Panc1 (cell line): ENCODE results near the gene PPP1R9B. TPM values are rescaled to one million over a fixed set of nuclear protein-coding genes. Genes with fewer than 3 reads are reported as not detected.

Experiments used
- ATAC-seq: fragments of 200-7000 bp; cut with Tn5 transposase; 2 replicates; pipeline ENCODE4 v1.9.1; 2020; ENCODE audit warnings: mild to moderate bottlenecking, moderate library complexity
- BruUV-seq: library from RNA; stranded (reverse); fragments of 400-500 nt; replicated peaks from 2 replicates; lab custom pipeline; 2021; lab: Mats Ljungman, UMichigan
- CTCF ChIA-PET: fragments of 300-600 bp; sonication (Branson Sonifier 250); formaldehyde crosslinking; loops from one replicate; lab custom pipeline; 2022; ENCODE audit warnings: antibody characterized with exemption; lab: Charles Lee
- POLR2A ChIA-PET: fragments of 300-600 bp; sonication (Branson Sonifier 250); formaldehyde crosslinking; loops from one replicate; lab custom pipeline; 2022; ENCODE audit warnings: antibody characterized with exemption; lab: Charles Lee
- DNase-seq: peaks from one replicate; pipeline ENCODE4 v3.0.0-alpha.2; 2010; ENCODE audit warnings: low read depth, low spot score
- H3K27ac ChIP-seq: 2 replicates; pipeline ENCODE4 v1.5.1; 2011; ENCODE audit warnings: mild to moderate bottlenecking, low read length, inconsistent platforms
- H3K27me3 ChIP-seq: fragments of 200-500 bp; sonication (Bioruptor generic); 2 replicates; pipeline ENCODE4 v1.6.0; 2014; ENCODE audit warnings: low read length, inconsistent platforms; ENCODE audit not compliant: control insufficient read depth, insufficient read depth
- H3K36me3 ChIP-seq: fragments of 200-500 bp; sonication (Bioruptor generic); 2 replicates; pipeline ENCODE4 v1.5.1; 2014; ENCODE audit warnings: inconsistent platforms, mild to moderate bottlenecking, low read length, moderate library complexity; ENCODE audit not compliant: control insufficient read depth, insufficient read depth
- H3K4me1 ChIP-seq: 2 replicates; pipeline ENCODE4 v1.5.1; 2011; ENCODE audit warnings: inconsistent platforms, mild to moderate bottlenecking, low read length, moderate library complexity; ENCODE audit not compliant: control insufficient read depth, insufficient read depth
- H3K4me3 ChIP-seq, 2 experiments: 2 replicates each; pipeline ENCODE4 v1.5.1; 2011 to 2012; ENCODE audit warnings: low read depth in 2 of 2, low read length in 2 of 2, mild to moderate bottlenecking in 2 of 2, inconsistent platforms in 1 of 2, moderate library complexity in 1 of 2
- H3K9me3 ChIP-seq: fragments of 200-500 bp; sonication (Bioruptor generic); 2 replicates; pipeline ENCODE4 v1.5.1; 2014; ENCODE audit warnings: low read depth, mild to moderate bottlenecking, inconsistent platforms, low read length, moderate library complexity; ENCODE audit not compliant: control insufficient read depth, insufficient read depth
- POLR2AphosphoS5 ChIP-seq: IDR thresholded peaks from 2 replicates; pipeline ENCODE4 v1.6.1; 2012; ENCODE audit warnings: mild to moderate bottlenecking, low read depth, low read length, moderate library complexity
- SIN3A ChIP-seq: IDR thresholded peaks from 2 replicates; pipeline ENCODE4 v1.6.1; 2012; ENCODE audit warnings: low read depth, mild to moderate bottlenecking, low read length, moderate library complexity, borderline replicate concordance; ENCODE audit not compliant: insufficient read depth
- TCF7L2 ChIP-seq: IDR thresholded peaks from 2 replicates; pipeline ENCODE4 v1.6.1; 2011; ENCODE audit warnings: mild to moderate bottlenecking, low read depth, low read length, inconsistent platforms
- in situ Hi-C: cut with HindIII; loops from 2 replicates; pipeline ENCODE4 v1.10.0; 2016; ENCODE audit warnings: low sequenced_read_pairs, low pct_unique_long_range_greater_than_20kb
- intact Hi-C: fragments of 100-400 bp; cut with micrococcal nuclease; formaldehyde crosslinking; loops from one replicate; pipeline ENCODE4 v1.10.0; 2022; ENCODE audit not compliant: unreplicated experiment
- total RNA-seq: library from RNA; stranded (reverse); gene quantifications from one replicate; pipeline ENCODE4 v1.2.1, GENCODE V29; 2021; ENCODE audit not compliant: unreplicated experiment
- TF ChIP-seq, protein P1 (sequence below), 2 experiments: IDR thresholded peaks; 2 replicates each; pipeline ENCODE4 v1.6.1; 2011 to 2012; ENCODE audit warnings: low read depth in 2 of 2, control low read depth in 1 of 2, low read length in 1 of 2, mild to moderate bottlenecking in 1 of 2, moderate library complexity in 1 of 2; ENCODE audit not compliant: insufficient read depth in 1 of 2
- TF ChIP-seq, protein P2 (sequence below): fragments of 450-650 bp; IDR thresholded peaks from 2 replicates; pipeline ENCODE4 v1.5.1; 2017; ENCODE audit warnings: mild to moderate bottlenecking

PPP1R9B gene
- total RNA-seq, 1 experiment from 2014 or later = 114 TPM

DNA sequence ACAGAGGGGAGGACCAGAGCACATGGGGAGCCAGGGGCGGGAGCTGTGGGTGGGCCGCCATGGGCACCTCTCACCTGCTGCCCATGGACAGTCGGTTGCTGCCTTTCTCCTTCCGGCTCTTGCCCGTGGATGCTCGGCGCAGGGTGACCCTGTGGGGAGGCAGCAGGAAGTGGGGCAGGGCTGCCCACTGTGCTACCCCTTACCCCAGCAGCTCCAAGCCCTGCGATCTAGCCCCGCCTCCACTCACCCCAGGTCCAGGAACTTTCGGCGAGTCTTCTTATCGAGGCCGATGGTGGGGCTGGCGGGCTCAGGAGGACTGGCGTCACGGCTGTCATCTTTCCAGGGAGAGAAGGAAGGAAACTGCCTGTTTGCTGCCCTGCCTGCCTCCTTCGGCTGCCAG is 34.7 kb downstream of the PPP1R9B start:
- ATAC-seq (no peak), DNase-seq (no peak)
- intact Hi-C loops = no loop called here
- H3K9me3 ChIP-seq = no peaks in the 10 kb centered on the region
- POLR2A ChIA-PET = no interaction called here
- H3K4me1 ChIP-seq = peaks cover 15% of the 10 kb centered on the region
- CTCF ChIA-PET = no interaction called here
- H3K27ac ChIP-seq = no peak overlapping the region
- no peaks in the 10 kb centered on the region for H3K36me3 ChIP-seq
- BruUV-seq = no TSS peak
- H3K27me3 ChIP-seq = no peaks in the 10 kb centered on the region
- no peak overlapping the region for H3K4me3 ChIP-seq
- in situ Hi-C loops = no loop called here
- TF ChIP-seq TCF7L2 (no peak), SIN3A (no peak), POLR2AphosphoS5 (no peak)
- TF ChIP-seq, protein P1, sequence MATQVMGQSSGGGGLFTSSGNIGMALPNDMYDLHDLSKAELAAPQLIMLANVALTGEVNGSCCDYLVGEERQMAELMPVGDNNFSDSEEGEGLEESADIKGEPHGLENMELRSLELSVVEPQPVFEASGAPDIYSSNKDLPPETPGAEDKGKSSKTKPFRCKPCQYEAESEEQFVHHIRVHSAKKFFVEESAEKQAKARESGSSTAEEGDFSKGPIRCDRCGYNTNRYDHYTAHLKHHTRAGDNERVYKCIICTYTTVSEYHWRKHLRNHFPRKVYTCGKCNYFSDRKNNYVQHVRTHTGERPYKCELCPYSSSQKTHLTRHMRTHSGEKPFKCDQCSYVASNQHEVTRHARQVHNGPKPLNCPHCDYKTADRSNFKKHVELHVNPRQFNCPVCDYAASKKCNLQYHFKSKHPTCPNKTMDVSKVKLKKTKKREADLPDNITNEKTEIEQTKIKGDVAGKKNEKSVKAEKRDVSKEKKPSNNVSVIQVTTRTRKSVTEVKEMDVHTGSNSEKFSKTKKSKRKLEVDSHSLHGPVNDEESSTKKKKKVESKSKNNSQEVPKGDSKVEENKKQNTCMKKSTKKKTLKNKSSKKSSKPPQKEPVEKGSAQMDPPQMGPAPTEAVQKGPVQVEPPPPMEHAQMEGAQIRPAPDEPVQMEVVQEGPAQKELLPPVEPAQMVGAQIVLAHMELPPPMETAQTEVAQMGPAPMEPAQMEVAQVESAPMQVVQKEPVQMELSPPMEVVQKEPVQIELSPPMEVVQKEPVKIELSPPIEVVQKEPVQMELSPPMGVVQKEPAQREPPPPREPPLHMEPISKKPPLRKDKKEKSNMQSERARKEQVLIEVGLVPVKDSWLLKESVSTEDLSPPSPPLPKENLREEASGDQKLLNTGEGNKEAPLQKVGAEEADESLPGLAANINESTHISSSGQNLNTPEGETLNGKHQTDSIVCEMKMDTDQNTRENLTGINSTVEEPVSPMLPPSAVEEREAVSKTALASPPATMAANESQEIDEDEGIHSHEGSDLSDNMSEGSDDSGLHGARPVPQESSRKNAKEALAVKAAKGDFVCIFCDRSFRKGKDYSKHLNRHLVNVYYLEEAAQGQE (IDR thresholded peaks at IDR 0.05; ENCODE audit: insufficient read depth in 1 of 2, low read depth in 2 of 2, low read length in 1 of 2) = no peak
- TF ChIP-seq, protein P2, sequence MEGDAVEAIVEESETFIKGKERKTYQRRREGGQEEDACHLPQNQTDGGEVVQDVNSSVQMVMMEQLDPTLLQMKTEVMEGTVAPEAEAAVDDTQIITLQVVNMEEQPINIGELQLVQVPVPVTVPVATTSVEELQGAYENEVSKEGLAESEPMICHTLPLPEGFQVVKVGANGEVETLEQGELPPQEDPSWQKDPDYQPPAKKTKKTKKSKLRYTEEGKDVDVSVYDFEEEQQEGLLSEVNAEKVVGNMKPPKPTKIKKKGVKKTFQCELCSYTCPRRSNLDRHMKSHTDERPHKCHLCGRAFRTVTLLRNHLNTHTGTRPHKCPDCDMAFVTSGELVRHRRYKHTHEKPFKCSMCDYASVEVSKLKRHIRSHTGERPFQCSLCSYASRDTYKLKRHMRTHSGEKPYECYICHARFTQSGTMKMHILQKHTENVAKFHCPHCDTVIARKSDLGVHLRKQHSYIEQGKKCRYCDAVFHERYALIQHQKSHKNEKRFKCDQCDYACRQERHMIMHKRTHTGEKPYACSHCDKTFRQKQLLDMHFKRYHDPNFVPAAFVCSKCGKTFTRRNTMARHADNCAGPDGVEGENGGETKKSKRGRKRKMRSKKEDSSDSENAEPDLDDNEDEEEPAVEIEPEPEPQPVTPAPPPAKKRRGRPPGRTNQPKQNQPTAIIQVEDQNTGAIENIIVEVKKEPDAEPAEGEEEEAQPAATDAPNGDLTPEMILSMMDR = no peak

DNA sequence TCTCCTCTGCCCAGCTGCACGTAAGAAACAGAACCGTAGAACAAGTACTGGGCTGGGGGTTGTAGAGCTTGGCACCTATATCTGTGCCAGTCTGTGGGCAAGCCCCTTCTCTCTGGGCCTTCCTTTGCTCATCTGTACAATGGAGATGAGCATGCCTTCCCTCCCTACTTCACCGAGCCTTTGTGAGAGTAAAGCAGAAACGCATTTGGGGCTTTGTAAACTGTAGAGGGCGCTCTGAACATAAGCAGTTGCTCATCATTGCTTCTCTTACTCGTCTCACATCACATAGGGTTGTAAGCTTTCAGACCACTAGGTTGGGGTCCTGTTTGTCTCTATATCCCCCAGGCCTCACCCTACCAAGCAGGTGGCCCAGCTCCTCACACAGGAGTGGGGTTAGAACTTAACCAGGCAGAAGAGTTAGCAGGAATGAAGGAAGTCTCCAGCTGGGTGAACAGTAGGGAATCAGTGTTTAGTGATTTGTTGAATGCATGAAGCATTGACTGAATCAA is 35.6 kb downstream of the PPP1R9B start:
- BruUV-seq = no TSS peak
- Histone ChIP-seq H3K4me1 (peaks cover 15% of the 10 kb centered on the region), H3K27ac (no peak overlapping the region), H3K4me3 (no peak overlapping the region), H3K27me3 (no peaks in the 10 kb centered on the region), H3K9me3 (no peaks in the 10 kb centered on the region), H3K36me3 (no peaks in the 10 kb centered on the region)
- no peak for DNase-seq
- in situ Hi-C loops = no loop called here
- intact Hi-C loops = no loop called here
- POLR2A ChIA-PET = no interaction called here
- TF ChIP-seq, protein P2 = peak; percentile 91
- TF ChIP-seq, protein P1 (IDR thresholded peaks at IDR 0.05; ENCODE audit: insufficient read depth in 1 of 2, low read depth in 2 of 2, low read length in 1 of 2) = no peak
- TF ChIP-seq TCF7L2 (no peak), POLR2AphosphoS5 (no peak), SIN3A (no peak)
- ATAC-seq = peak; percentile 49
- CTCF ChIA-PET = interaction anchor here (0.6 to 2.6 kb wide), 6 partner anchors 8 to 85 kb away, joined by 3 to 12 read pairs (median 6); no protein-coding TSS in a partner anchor
